Umbilical cord (tissue), 2 donors: ENCODE results near the gene PLEKHN1. TPM values are rescaled to one million over a fixed set of nuclear protein-coding genes. Genes with fewer than 3 reads are reported as not detected.
"Not testable (repeated sequence)": the region's sequence is repeated elsewhere in the genome, so short reads cannot be mapped to it uniquely, and the experiment has no call there.

Experiments
- DNase-seq: peaks from one replicate; pipeline ENCODE4 v3.0.0-alpha.2; 2015; ENCODE audit warnings: low spot score
- total RNA-seq: library from RNA; depleted of rRNA; stranded (reverse); fragments of >200 nt; gene quantifications from one replicate; pipeline ENCODE4 v1.2.3, GENCODE V29; 2014; ENCODE audit warnings: low replicate concordance; ENCODE audit not compliant: insufficient read depth

The PLEKHN1 gene
- total RNA-seq, 1 donor from 2014 or later = 1.2 TPM

GRCh38 chr1:942411-942821 lies 23.9 kb upstream of the PLEKHN1 start:
- DNase-seq = no peak

GRCh38 chr1:942864-943533 lies 23.3 kb upstream of the PLEKHN1 start:
- DNase-seq = peak; percentile 54

- no peak for DNase-seq
Measured at GRCh38 chr1:943545-944340, 22.5 kb upstream of the PLEKHN1 start.

- DNase-seq = no peak
Measured at GRCh38 chr1:944341-945325, 21.6 kb upstream of the PLEKHN1 start.

GRCh38 chr1:945688-946556 lies 20.4 kb upstream of the PLEKHN1 start:
- no peak for DNase-seq

- not testable (repeated sequence) for DNase-seq
Measured at GRCh38 chr1:946811-947210, 19.5 kb upstream of the PLEKHN1 start.

GRCh38 chr1:947958-948357 lies 18.3 kb upstream of the PLEKHN1 start:
- no peak for DNase-seq

- no peak for DNase-seq
Measured at GRCh38 chr1:950268-950667, 16.0 kb upstream of the PLEKHN1 start.

- no peak for DNase-seq
Measured at GRCh38 chr1:950881-951280, 15.4 kb upstream of the PLEKHN1 start.

GRCh38 chr1:951364-951763 lies 14.9 kb upstream of the PLEKHN1 start:
- no peak for DNase-seq

GRCh38 chr1:952201-952600 lies 14.1 kb upstream of the PLEKHN1 start:
- DNase-seq = no peak

- DNase-seq = no peak
Measured at GRCh38 chr1:952603-953002, 13.7 kb upstream of the PLEKHN1 start.

GRCh38 chr1:953524-954320 lies 12.6 kb upstream of the PLEKHN1 start:
- no peak for DNase-seq

GRCh38 chr1:954927-955326 lies 11.4 kb upstream of the PLEKHN1 start:
- DNase-seq = no peak

- no peak for DNase-seq
Measured at GRCh38 chr1:955474-955873, 10.8 kb upstream of the PLEKHN1 start.

GRCh38 chr1:956636-957035 lies 9.6 kb upstream of the PLEKHN1 start:
- no peak for DNase-seq

GRCh38 chr1:958823-959730 lies 7.2 kb upstream of the PLEKHN1 start, which contains the start of gene NOC2L:
Gene NOC2L, minus strand, starts transcription at chr1:959256. Its CDS starts 16 bp downstream, at chr1:959240.
- peak; percentile 86 for DNase-seq

- DNase-seq = no peak
Measured at GRCh38 chr1:959731-960362, 6.4 kb upstream of the PLEKHN1 start.
